NCI-H226 (cell line): Measurements from ENCODE around the gene ZG16.
"Not testable (repeated sequence)": the region's sequence is repeated elsewhere in the genome, so short reads cannot be mapped to it uniquely, and the experiment has no call there.

Experiments used
- DNase-seq: peaks from one replicate; pipeline ENCODE4 v3.0.0-alpha.2; 2015

The ZG16 gene

DNA sequence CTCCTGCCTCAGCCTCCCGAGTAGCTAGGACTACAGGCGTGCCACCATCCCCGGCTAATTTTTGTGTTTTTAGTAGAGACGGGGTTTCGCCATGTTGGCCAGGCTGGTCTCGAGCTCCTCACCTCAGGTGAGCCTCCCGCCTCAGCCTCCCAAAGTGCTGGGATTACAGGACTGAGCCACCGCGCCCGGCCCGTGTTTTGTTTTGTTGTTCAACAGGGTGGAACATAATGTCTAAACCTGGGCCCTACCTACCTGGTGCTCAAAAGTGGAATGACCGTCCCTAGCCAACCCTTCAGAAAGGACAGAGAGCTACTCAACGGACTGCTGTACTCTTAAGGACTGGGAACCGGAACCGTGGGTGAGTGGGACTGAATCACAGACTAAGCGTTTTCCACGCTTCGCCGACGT, 11.7 kb downstream of the ZG16 start:
- no peak for DNase-seq

DNA sequence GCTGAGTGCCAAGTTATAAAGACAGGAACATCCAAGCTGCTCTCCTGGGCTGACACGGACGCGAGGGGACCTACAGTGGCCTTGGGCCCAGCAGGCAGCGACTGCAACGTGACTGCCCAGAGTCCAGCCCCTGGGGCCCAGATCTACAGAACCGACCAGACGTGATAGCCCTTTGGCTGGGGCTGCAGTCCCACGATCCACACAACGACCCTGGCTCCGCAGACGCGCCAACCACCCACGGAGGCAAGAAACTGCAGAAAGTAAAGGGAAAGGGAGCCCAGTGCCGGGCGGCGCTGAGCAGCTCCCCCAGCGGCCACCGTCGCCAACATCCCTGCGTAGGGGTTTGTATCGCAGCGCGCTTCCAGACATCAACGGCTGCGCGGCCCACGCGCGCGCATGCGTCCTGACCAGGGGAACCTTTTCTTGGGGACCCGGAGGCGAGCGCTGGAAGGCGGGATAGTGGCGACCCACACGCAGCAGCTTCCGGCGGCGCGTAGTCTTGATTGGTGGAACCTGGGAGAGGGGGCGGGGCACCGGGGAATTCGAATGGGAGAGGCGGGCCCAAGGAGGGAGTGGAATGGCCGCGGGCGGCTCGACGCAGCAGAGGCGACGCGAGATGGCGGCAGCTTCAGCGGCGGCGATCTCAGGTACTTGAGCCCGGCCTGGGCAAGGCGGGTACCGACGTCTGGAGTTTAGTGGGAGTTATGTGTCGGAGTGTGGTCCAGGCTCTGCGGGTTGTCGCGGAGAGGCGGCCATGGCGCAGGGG, 12.3 kb downstream of the ZG16 start, which contains the start of gene KIF22:
Gene KIF22 (plus strand): TSS at position 569 of the 766 bp plus-strand sequence. CDS start 9 bp downstream, at position 578.
- peak; percentile 98 for DNase-seq

DNA sequence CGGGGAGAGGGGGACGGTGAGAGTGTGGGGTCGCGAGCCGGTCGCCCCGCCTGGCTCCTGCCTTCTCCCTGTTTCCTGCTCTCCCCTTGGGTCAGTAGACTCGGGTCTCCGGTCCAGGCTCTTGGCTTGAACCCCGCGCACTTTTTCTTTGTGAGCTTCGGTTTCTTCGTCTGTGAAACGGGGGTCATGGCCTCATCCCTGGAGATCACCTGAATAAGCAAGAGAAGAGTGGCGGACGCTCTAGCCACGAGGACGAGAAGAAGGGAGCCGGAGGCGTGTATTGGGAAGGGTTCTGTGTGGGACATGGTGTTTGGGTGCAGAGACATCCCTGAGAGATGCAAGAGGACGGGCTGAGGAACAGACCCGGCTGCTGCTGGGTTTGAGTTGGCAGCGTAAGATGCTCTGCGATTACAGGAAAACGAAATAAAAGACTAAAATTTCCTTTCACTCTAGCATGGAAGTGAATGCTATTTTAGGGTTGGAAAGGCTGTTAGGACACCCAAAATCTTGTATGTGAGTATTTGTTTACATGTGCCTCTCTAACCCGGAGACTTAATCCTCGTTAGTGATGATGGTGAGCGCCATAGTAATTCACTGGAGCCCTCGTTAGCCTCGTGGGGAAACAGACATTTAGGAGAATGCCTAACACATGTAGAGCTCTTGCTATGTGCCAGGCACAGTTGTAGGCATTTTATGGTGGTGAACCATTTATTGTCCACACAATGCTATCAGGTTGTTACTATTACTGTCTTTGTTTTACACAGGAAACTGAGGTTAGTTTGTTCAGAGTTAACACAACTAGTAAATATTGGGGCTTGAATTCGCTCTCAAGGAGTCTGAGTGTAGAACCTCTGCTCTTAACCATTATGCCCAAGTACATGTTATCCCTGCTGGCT, 13.1 kb downstream of the ZG16 start:
- DNase-seq, result no peak

DNA sequence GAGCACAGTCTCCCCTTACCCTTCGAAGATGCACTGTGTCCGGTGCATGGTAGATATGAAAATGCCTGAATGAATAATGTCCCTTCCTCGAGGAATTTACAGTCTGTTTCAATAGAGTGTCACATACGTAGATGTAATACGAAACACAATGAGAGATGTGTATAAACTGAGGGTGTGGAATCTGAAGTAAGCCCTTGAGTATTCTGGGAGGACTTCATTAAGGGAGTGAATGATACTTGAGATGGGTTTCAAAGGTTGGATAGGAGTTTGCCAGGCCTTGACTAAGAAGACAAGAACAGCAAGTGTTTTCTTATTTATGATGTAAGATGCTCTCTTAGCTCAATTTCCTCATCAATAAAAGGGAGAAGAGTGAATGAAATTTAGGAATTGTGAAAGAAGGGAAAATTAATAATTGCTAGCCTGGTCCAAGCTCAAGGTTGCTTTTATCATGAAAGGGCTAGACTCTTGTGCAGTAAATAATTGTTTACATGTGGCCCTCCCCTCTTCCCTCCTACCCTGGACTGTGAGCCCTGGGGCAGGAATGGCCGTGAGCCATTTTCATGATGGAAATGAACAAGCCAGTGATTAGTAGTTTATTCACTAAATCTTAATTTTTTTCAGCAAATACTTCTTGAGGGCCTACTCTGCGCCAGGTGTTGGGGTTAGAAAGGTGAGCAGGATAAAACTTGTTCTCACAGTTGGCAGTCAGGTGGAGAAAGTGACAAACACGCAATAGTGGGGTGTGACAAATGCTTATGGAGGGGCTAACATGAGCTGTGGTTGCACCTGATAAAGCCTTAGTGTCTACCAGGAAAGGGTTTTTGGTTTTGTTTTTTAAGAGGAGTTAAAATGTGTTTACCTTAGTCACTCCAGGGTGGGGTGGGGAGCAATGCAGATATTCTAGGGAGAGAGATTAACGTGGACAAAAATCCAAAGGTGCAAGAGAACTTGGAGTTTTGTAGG, 14.1 kb downstream of the ZG16 start:
- no peak for DNase-seq

DNA sequence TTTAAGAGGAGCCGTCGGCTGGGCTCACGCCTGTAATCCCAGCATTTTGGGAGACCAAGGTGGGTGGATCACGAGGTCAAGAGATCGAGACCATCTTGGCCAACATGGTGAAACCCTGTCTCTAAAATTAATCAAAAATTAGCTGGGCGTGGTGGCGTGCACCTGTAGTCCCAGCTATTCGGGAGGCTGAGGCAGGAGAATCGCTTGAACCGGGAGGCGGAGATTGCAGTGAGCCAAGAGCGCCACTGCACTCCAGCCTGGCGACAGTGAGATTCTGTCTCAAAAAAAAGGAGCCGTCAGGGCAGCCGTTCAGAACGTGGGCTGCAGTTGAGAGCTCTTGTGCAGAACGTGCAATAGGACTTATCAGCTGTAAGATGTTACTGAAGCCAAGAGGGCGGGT, 15.1 kb downstream of the ZG16 start:
- not testable (repeated sequence) for DNase-seq

DNA sequence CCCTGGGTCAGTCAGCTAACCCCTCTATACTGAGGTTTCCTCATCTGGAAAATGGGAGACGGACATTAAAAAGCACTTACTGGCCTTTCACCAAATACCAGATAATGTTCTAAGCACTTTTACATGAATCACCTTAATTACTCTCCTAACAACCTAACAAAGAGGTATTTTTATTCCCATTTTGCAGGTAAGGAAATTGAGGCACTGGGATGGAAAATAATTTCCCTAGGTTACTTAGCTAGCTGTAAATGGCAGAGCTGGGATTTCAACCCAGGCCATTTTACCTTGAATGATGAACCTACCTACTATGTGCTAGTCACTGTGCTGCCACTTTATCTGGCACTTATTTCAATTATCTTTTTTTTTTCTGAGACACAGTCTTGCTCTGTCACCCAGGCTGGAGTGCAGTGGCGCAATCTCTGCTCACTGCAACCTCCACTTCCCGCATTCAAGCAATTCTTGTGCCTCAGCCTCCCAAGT, 16.2 kb downstream of the ZG16 start:
- DNase-seq, result no peak

DNA sequence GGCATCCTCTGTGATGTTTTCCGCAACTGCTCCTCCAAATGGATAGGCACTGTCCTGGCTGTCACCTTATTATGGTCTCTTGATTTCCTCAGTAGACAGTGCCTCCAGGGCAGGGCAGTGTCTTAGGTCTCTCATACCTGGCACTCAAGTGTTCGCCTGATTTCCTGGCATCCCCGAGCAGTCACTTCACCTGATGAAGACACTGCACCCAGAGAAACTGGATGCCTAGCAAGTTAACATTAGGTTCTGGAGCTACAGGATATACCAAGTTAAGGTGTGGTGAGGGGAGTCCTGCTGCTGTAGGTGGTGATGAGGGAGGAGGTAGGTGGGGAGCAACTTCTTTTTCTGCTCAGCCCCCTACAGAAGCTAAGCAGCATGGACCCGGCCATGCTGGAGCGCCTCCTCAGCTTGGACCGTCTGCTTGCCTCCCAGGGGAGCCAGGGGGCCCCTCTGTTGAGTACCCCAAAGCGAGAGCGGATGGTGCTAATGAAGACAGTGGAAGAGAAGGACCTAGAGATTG, 24.4 kb downstream of the ZG16 start:
- no peak for DNase-seq

DNA sequence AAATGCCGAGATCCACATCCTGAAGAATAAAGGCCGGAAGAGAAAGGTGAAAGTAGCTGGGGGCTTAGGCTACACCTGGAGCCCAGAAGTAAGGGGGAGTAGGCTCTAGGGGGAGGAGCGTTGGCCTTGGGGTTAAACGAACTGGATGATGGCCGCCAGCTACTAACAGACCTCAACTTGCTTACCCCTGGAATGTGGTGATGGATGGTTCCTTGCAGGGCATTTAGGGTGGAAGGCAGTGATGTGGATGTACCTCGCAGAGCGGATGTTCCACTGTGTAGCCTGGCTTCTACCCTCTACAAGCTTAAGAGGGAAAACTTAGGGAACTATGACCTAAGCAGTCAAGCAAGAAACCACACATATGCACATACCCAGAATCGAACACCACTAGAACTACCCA, 26.0 kb downstream of the ZG16 start:
- DNase-seq, result no peak

DNA sequence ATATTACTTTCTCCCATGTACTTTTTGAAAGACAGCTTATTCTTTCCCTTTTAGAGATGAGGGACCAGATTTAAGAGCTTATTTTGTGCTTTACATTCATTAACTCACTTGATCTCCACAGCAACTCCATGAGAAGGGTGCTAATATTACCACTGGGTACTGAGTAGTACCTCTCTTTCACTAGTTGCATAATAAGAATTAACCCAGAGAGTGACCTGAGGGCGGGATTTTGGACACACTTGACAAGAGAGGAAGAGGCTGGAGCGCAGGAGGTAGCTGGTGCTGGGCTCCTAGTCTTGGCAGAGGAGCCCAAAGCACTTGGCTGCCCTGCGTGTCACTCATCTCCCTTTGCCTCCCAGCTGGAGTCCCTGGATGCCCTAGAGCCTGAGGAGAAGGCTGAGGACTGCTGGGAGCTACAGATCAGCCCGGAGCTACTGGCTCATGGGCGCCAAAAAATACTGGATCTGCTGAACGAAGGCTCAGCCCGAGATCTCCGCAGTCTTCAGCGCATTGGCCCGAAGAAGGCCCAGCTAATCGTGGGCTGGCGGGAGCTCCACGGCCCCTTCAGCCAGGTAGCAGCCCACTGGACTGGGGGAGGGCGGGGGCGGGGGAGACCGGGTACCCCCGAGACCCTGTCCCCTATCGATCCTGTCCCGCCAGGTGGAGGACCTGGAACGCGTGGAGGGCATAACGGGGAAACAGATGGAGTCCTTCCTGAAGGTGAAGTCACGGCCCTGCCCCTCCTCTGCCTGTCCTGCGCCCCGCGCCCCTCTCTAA, 26.6 kb downstream of the ZG16 start:
- peak; percentile 48 for DNase-seq

DNA sequence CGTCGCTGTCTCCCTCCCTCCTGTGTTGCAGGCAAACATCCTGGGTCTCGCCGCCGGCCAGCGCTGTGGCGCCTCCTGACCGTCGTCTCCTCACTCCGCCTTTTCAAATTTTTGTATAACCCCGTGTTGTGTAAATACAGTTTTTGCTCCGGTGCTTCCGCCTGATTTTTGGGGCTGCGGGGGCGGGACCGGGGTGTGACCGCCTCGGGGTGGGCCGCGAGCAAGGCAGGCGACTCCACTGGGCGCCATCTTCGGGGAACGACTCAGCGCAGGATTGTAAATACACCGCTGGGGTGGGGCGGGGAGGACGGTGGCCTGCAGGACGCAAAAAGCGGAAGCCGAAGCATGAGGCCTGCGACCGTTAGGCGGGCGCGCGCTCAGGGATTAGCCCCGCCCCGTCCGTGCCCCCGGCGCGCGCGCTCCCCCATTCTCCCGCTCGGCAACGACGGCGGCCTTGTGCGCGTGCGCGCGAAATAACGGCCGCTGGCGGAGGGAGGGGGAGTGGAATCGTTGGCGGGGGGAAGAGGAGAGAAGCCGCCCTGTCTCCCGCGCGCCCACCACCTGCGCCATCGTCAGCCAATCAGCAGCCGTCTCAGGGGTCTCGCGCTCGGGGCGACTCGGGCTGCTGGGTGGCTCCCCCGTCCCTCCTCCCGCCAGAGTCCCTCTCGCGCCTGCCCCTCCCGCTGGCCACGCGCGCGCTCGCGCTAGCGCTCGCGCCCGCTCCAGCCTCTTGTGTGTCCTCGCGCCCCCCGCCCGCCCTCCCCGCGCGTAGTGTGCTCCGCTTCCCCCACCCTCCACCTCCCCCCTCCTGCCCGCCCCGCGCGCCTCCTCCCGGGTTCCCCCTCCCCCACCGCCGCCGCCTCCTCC, 27.4 kb downstream of the ZG16 start:
- DNase-seq, result peak; percentile 93

DNA sequence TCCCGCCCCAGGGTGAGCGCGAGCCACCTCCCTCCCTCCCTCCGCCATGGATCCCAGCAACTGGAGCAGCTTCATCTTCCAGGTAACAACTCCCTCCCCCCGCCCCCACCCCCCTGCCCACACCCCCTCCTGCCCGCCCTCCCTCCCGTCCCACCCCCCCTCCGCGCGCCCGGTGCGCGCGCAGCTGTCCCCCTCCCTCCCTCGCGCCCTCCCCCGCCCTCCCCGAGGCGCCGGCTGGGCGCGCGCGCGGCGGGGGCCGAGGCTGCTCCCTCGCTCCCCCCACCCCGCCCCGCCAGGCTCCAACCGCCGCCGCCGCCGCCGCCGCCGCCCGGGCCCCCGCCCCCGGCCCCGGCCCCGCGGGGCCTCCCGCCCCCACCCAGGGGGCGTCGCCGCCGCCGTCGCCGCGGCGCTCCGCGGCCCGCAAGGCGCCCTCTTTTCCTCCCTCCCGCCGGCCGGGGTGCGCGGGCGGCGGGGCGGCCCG, 28.1 kb downstream of the ZG16 start, which contains the start of gene MAZ:
Gene MAZ (plus strand): TSS at position 431 of the 481 bp plus-strand sequence. CDS start 173 bp downstream, outside the sequence.
- DNase-seq, result no peak

DNA sequence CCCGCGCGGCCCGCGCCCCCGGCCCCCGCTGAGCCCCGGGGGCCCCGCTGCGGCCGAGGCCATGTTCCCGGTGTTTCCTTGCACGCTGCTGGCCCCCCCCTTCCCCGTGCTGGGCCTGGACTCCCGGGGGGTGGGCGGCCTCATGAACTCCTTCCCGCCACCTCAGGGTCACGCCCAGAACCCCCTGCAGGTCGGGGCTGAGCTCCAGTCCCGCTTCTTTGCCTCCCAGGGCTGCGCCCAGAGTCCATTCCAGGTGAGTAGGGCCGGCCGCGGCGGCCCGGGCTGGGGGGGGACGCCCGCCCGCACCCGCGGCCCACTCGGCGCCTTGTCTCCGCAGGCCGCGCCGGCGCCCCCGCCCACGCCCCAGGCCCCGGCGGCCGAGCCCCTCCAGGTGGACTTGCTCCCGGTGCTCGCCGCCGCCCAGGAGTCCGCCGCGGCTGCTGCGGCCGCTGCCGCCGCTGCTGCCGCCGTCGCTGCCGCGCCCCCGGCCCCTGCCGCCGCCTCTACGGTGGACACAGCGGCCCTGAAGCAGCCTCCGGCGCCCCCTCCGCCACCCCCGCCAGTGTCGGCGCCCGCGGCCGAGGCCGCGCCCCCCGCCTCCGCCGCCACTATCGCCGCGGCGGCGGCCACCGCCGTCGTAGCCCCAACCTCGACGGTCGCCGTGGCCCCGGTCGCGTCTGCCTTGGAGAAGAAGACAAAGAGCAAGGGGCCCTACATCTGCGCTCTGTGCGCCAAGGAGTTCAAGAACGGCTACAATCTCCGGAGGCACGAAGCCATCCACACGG, 28.8 kb downstream of the ZG16 start:
- DNase-seq, result peak; percentile 68

DNA sequence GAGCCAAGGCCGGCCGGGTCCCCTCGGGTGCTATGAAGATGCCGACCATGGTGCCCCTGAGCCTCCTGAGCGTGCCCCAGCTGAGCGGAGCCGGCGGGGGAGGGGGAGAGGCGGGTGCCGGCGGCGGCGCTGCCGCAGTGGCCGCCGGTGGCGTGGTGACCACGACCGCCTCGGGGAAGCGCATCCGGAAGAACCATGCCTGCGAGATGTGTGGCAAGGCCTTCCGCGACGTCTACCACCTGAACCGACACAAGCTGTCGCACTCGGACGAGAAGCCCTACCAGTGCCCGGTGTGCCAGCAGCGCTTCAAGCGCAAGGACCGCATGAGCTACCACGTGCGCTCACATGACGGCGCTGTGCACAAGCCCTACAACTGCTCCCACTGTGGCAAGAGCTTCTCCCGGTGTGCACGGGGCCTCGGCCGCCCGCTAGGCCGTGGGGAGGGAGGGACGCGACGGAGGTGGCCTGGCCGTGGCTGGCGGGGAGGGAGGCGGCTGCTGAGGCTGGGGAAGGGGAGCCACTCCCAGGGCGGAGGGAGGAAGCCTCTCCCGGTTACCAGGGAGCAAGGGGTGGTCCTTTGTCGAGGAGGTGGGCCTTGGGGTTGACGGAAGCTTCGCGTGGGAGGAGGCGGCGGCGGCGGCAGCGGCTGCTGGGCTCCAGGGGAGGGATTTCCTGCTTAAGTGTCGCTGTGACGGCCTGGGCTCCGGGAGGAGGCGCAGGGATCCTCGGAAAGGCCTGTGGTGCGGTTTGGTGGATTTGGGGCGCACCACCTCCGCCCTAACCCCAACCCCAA, 29.6 kb downstream of the ZG16 start:
- peak; percentile 80 for DNase-seq

DNA sequence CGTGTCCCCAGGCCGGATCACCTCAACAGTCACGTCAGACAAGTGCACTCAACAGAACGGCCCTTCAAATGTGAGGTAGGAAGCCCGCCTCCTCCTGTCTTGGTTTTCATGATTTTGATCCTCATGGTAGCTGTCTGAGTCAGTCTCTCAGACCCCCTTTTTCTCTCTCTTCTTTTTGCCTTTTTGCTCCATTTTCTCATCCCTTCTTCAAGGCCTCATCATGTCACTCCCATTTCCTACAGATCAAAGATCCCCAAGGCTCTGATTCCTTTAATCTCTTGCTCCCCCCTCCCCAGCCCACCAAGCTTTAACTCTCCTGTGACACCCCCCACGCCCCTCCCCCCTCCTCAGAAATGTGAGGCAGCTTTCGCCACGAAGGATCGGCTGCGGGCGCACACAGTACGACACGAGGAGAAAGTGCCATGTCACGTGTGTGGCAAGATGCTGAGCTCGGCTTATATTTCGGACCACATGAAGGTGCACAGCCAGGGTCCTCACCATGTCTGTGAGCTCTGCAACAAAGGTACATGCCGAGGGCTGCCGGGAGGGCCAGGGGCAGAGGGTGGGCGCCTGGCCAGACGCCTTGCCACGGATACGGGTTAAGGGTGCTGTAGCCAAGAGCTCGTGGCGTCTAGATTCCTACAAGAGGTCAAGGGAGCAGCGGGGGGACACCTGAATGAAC, 30.3 kb downstream of the ZG16 start:
- no peak for DNase-seq

DNA sequence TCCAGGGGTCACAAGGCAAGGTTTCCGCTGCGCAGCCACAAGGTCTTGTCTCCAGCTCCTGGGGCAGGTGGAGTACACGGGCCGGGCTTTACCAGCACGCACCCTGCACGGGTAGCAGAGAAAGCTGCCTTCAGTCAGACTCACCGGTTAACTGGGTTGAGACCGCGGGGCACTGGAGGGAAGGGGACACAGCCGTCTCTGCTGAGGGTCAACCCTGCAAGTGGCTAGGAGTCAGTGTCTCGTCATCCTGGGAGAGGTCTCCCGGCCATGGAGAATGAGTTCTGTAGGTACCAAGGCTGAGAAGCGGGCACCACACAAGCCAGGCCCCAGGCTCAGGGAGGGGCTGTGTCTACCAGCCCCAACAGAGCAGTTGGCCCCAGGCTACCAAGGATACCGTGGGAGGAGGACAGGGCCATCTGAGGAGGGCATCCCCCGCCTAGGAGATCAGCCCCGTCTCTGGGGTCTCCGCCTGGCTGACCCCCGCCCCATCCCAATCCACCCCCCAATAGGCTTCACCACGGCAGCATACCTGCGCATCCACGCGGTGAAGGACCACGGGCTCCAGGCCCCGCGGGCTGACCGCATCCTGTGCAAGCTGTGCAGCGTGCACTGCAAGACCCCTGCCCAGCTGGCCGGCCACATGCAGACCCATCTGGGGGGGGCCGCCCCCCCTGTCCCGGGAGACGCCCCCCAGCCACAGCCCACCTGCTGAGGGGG, 31.1 kb downstream of the ZG16 start:
- DNase-seq, result no peak

DNA sequence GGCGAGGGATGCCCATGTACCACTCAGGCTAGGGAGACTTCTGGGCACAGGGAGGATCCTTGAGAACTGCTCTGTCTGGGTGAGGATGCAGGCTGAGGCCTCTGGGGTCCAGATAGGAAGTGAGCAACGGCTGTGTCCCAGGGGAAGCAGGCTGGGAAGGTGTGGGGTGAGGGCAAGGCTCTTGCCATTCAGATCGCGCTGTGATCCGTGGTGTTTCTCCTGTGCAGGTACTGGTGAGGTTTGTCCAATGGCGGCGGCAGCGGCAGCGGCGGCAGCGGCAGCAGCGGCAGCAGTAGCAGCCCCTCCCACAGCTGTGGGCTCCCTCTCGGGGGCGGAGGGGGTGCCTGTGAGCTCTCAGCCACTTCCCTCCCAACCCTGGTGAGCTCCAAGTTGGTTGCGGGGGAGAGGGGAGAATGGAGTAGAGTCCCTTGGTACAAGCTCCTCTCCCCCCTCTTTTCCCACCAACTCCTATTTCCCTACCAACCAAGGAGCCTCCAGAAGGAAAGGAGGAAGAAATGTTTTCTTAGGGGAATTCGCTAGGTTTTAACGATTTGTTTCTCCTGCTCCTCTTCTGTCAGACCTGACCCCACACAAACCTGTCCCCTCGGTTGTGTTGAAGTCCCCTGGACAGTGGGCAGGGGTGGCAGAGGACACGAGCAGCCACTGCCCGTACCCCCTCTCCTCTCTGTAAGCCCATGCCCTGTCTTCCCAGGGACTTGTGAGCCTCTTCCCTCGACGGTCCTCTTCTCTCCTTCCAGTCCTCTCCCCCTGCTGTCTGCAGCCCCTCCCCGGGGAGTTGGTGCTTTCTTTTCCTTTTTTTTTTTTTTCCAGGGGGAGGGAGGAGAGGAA, 32.0 kb downstream of the ZG16 start:
- DNase-seq, result no peak
